NCI-H510A treated with DMSO at 0.1 percent for 48 hours (cell line): ENCODE results near the gene MCTP1.

ENCODE experiments used
- DNase-seq: peaks from one replicate; lab custom pipeline; 2025; lab: John Stamatoyannopoulos, UW

MCTP1 gene

DNA sequence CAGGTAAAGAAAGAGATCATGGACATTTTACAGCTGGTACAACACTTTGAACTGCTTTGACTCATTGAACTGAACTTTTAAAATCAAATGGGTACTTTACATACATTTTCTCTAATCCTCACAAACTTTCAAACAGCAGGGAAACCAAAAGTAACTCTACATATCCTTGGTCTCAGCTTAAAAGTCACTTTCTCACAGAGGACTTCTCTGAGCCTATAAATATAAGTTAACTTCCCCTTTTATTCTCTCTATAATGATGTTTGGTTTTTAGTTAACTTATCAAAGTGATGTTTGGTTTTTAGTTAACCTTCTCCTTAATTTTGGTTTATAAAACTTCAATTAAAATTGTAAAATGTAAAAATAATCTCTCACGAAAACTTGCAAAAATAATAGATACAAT is 209.8 kb downstream of the MCTP1 start:
- no peak for DNase-seq

DNA sequence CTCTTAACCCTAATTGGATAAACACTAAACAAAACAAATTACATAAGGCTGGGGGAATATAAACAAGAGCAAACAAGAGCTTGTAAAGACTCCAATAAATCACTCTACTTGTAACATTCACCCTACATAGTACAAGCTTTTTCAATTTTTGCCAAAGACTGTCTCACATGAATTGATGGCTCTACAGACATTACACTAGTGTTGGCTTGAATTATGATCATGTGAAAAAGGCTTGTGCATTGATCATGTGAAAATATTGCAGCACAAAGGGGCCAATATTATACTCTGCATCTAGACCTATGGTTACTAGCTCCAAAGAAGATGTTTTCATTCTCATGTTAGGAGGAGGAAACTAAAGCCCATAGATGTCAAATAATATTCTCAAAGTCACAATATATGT is 212.6 kb downstream of the MCTP1 start:
- DNase-seq: no peak

DNA sequence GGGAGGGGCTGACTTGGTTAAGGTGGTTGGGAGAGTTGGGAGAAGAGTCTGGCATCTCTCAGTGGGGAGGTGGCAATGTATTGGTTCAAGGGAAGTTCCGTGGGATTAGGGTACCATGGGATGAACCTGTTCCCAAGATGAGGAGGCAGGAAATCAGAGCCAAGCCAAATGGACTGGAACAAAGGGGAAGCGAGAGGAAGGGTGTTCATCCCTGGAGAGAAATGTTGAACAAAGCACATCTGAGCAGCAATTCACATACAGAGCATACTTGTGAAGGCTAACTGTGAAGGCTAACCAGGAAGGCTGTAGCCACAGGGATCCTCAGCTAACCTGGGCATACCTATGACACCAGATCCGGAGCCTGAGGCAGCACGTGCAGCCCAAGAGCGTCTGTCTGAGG is 214.0 kb downstream of the MCTP1 start:
- no peak for DNase-seq

DNA sequence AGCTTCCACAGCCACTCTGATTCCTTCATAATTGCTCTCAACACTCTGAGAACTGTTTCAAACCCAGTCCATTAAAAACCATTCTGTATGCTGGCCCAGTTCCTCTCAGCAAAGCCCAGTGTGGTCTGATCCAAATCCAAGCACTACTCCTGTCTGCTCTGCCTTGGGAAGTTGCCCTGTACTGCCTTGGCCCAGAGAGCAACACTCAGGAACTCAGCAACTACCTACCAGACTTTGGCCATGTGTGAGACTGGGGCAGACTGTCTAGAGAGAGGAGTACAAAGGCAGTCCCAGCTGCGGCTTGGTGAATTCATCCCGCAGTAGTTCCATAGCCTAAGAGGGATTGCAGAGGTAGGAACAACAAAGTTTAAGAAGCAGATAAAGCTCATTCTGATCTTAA is 214.4 kb downstream of the MCTP1 start:
- DNase-seq: no peak

DNA sequence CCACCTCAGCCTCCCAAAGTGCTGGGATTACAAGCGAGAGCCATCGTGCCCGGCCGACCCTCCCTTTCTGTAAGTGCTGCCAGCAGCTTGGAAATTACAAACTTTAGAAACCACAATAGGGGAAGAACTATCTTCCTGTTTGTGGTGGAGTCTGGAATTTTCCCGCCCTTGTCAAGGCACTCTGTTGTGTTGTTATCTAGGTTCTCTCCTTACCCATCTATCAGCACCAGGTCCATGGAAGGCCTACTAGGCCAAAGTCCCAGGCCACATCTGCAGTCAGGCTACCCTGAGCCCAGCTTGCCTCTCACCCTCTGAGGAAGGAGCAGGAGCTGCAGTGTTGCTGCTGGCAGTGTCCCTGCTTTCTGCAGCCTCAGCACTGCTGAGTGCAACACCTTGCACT is 214.9 kb downstream of the MCTP1 start:
- DNase-seq: no peak

DNA sequence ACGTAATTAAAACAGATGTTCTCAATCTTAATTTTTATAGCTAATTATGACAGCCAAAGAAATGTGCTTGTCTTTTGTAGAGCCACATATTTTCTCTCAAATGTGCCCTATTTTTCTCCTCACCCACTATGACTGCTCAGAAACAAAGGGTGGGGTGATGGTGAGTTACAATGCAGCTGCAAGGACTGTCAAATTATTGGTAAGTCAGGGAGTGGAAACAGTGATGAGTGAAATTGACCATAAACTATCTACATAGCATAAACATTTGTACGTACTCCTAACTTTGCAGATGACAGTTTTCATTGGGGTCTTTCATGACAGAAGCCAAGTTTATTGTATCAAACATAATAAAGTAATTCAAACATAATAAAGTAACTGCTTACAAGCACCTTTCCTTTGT is 215.9 kb downstream of the MCTP1 start:
- DNase-seq: no peak

DNA sequence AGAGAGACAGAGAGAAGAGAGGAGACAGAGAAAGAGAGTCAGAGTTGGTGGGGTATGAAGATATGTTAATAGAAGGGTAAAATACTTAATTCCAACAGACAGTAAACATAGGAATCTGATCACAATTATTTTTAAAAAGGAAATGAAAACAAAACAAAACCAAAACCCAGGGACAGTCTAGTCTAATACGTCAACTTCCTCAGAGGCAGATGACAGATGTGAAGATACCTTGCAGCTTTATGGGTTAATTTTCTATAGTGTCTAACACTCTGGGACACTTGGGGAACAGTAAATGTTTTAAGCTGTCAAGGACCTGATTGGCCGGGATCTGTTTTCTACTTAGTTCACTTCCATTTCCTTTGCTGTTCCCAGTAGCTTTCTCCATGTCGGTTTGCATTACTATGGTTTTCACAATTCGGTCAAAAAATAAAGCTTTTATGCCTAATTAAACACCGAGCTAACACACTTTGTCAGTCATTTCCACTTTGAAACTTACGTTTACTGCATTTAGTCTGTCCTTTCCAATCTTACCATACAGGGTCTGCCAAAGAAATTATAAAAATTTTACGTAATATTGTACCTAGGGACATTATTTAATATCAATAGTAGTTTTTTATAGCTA is 216.5 kb downstream of the MCTP1 start:
- no peak for DNase-seq

DNA sequence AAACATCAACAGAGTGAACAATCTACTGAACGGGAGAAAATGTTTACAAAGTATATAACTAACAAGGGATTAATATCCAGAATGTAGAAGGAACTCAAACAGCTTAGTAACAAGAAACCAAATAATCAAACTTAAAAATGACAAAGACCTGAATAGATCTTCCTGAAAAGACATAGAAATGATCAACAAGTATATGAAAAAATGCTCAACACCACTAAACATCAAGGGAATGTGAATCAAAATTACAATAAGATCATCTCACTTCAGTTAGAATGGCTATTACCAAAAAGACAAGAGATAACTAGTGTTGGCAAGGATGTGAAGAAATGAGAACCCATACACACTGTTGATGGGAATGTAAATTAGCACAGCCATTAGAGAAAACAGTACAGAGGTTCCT is 218.8 kb downstream of the MCTP1 start:
- DNase-seq: no peak

DNA sequence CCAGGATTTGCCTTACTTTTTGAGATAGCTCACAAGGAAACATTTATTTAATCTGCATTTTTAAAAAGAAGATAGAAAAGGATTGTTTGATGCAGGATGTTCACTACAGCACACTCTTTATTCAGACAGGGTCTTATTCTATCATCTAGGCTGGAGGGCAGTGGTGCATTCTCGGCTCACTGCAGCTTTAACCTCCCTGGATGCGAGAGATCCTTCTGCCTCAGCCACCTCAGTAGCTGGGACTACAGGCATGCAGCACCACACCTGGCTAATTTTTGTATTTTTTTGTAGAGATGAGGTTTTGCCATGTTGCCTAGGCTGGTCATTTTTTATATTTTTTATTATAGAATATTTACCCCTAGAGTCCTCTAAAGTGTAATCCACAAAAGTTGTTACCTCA is 221.4 kb downstream of the MCTP1 start:
- no peak for DNase-seq

DNA sequence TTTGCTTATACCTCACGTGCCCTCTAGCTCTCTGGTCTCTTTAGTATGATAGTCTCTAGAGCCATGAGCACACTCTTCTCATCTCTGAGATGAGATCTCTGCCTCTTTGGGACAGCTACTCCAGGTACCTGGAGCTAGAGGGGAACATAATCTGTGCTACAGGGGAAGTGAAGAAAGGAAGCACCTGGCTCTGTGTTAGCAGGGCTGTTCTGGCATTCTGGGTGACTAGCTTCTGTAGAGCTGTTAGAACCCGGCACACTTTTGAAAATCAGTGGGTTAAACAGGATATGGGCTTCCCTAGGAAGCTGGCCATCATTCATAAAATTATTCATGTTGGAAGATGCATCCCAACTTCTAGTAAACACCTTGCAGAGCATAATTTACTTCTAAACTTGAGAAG is 224.8 kb downstream of the MCTP1 start:
- DNase-seq: no peak

DNA sequence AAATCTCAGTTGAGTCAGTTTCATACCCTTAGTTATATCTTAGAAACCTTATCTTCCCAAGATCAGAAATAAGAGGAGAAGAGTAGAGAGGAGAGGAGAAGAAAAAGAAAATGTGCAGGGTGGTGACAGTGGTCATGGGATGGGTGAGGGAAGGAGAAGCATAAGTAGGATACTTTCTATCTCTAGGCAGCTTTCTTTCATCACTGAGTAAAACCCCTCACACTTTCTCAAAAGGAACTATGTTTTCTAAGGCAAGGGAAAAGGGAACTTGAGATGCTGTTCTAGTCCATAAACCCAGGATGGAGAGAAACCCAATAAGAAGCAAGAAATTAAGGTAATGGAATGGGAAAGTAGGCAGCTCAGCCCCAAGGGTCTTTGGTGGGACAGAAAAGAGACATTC is 225.3 kb downstream of the MCTP1 start:
- DNase-seq: no peak

DNA sequence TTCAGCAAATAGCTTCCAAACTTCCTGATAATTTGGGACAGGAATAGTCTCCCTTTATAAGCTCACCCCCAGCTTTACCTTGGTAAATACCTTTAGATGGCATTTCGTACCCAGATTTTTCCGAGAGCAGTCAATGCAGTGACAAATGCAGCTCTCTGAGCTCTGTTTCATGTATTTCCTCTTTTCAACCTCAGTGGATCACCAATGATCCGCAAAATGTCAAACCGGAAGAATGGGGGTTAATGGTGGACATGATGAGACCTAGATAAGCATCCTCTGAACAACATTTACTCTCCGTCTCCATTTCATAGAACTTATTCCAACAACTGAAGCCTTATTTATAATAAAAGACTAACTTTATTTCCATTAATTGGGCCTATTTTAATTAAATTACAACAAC is 227.3 kb downstream of the MCTP1 start:
- DNase-seq: no peak

DNA sequence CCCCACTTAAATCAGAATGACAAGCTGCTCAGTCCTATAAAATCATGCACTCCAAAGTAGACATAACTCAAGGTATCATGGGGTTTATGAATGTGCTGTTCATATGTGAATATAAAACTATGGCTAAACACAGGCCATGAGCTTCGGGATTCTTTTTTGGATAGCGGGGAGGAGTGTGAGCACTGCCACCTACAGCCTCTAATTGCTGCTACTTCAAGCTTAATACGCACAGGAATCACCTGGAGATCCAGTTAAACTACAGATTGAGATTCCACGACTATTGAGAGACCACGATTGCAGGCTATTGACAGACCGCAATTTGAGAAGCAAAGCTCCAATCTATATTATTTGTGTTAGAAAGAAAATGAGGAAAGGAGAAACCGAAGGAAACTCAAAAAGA is 231.6 kb downstream of the MCTP1 start:
- DNase-seq: no peak

DNA sequence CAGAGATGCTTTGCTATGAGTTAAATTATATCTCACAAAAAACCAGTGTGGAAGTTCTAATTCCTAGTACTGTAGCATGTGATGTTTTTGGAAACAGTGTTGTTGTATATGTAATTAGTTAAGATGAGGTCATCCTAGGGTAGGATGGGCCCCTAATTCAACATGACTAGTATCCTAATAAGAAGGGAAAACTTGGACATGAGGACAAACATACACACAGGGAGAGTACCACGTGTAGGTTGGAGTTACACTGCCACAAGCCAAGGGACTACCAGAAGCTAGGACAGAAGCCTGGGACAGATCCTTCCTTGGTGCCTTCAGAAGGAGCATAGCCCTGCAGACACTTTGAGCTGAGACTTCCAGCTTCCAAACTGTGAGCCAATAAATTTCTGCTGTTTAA is 234.2 kb downstream of the MCTP1 start:
- DNase-seq: no peak

DNA sequence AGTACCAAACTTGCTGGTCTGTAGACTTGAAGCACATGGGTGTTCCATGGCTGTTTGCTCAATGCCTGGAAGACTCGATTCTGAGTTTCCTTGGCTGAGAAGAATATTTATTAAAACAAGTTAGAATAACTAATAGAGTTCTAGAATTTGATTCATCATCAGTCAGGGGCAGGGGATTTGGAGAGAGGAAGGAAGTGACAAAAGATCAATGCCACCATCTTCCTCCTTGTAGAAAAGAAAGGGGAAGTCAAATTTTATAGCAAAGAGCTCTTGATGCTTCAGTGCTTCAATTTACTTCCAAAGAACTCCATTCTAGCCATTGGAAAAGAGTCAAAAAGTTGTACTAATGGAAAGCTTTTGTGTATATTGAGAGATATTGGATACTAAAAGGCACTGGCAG is 236.3 kb downstream of the MCTP1 start:
- no peak for DNase-seq

DNA sequence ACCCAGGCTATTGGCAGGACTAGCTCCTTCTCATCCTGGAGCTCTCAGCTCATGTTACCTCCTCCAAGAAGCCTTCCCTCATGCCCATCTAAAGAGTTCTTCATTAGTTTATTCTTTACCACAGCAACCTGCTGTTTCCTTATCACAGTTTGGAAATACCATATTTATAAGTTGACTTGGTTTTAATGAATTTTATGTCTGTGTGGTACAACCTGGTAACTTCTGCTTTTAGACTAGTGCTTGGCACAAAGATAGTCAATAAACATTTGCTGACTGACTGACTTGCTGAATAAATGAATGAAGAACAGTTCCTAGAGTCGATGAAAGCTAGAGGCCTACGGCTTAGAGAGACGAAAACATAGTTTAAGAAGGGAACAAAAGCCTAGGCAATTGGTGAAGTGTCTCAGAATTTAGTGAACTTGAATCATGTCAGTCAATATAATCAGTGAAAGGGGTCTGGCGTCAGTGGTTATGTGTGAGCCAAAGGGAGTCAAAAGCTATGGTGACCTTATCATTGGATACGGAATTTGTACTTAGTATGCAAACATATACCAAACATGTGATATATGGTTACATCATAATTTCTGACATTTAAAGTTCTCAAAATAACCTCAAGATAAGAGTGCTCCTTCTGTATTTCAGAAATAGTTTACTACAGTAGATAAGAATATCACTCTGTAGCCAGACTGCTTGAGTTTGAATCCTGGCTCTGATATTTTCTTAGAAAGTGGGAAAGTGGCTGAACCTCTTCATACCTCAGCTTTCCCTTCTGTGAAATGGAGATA is 239.5 kb downstream of the MCTP1 start:
- no peak for DNase-seq

DNA sequence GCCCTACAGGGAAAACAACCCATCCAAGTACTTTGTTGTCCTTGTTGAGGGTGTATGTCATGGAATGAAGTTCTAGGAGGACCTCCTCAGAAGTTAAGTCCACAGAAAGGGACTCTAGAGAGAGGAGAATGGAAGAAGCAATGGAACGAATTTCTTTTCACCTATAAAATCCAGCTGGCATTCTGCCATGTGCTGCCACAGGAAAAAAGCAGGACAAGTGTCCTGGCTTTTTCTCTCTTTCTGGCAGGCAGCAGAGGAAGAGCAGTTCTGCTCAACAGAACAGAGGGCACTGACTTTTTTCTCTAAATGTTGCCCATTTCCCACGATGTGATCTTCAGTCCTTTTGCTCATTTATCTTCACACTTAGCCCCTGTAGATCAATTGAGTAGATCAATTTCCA is 240.8 kb downstream of the MCTP1 start:
- no peak for DNase-seq

DNA sequence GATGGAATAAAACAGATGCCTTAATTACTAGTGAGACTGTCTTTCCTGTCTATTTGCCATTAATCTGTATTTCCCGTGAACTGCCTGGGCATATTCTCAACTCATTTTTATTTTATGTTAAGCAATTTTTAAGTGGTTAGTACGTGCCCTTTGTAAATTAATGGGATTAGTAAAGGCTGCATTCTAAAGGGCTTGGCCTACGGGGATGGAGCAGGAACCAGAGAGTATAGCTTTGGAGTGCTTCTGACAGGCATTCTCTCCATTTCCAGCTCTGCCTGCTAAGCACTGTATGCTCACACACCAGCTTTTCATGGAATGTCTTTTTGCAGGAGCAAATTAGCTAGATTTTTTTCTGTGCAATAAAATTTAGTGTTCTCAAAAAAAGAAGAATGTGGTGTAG is 241.2 kb downstream of the MCTP1 start:
- no peak for DNase-seq

DNA sequence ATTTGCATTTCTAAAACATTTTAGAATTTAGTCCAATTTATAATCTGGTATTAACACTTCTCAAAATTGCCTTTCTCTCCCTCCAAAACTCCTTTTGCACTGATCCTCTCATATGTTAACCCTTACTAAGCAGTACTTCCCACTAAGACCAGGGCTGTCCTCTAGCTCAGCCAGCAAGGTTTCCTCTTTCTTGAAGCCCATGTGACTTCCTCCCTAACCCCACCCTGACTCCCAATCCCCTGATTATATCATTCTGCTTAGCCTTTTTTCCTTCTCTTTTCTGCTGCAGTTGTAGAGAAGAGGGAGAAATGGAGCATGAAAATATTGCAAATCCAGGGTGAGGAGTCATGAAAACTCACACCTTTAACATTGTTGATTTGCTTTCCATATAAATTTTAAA is 241.7 kb downstream of the MCTP1 start:
- no peak for DNase-seq

DNA sequence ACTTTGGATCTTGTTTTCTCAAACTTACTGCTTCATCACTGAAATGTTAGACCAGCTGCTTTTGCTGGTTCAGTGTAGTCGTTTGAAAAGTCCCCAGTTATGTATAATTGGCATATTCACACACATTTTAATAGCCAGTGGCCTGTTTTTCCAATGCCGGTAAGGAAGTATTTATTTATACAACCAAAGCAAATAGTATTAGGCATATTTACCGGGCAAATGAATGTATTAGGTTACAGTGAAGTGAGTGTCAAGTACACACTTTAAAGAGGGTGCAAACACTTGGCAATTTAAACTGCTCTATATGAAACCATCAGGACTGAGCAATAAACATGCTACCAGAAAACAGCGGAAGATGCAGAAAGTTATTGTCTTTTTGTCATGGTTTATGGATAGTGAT is 242.9 kb downstream of the MCTP1 start:
- DNase-seq: peak; percentile 86

DNA sequence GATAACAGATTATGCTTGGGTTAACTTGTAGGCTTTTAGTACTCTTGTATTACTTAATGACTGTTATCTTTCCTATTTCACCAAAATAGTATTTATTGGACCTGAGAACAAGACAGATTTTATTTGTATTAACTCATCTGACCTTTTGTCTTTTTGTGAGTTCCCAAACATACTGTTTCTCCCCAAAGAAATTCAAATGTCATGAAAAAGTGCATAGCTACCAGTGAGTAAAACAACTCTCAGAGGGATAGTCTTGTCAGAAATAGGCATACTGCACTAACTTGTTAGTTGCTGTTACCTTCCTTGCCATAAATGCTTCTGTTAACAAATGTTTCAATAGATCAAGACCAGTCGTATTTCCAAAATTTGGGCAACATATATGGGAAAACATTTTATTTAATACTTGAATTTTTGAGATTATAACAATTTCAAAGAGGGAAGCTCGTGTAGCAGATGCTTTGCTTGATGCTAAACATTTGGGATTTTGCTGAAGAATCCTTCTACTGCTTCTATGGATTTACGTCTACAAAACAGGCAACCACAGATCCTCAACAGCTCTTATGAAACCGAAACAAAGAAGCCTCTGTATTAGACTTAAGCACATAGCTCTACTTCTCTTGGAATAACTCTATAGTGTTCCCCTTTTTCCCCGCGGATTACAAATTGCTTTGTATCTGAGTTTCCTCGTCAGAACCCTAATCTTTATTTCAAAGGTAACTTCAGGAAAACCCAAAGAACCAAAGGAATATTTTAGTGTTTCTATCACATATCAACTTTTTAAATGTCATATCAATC is 248.8 kb downstream of the MCTP1 start:
- DNase-seq: no peak

DNA sequence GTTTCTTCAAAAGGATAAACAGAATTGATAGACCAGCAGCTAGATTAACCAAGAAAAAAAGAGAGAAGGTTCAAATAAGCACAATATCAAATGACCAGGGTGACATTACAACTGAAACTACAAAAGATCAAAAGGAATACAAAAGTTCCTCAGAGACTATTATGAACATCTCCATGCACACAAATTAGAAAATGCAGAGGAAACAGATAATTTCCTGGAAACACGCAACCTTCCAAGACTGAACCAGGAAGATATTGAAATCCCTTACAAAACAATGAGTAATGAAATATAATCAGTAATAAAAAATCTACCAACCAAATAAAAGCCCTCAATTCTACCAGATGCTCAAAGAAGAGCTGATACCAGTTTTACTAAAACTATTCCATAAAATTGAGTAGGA is 252.1 kb downstream of the MCTP1 start:
- no peak for DNase-seq
